ENCODE data around the gene IFNK. TPM values are rescaled to one million over a fixed set of nuclear protein-coding genes. Genes with fewer than 3 reads are reported as not detected.

Gene IFNK
- total RNA-seq, 1 donor from 2014 or later = not detected

DNA sequence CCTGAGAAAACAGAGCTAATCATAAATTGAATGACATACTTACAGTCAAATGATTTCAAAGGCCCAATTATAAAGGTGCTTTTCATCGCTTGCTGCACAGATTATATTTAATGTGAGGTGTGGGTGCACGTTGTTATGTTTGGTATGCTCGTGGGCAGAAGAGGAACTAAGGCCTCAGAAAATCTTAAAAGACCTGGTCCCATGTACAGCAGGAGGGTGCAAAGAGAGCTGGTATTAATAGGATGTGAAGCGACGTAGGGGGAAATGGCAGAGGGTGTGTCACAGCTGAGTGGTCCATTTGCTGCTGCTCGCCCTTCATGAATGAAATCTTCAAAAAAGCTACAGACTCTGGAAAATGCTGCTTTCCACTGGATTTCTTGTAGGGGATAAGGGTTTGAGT is 40.5 kb upstream of the IFNK start:
- no peaks in the 10 kb centered on the region for H3K36me3 ChIP-seq (ENCODE audit: control insufficient read depth, insufficient read depth, low read length)
- no peak overlapping the region for H3K4me3 ChIP-seq (ENCODE audit: low read depth, low read length)
- H3K27me3 ChIP-seq (ENCODE audit: control insufficient read depth, insufficient read depth, low read length) = no peaks in the 10 kb centered on the region
- DNase-seq (ENCODE audit: low read depth) = no peak
- no peak for FAIRE-seq
- TF ChIP-seq, protein P1, sequence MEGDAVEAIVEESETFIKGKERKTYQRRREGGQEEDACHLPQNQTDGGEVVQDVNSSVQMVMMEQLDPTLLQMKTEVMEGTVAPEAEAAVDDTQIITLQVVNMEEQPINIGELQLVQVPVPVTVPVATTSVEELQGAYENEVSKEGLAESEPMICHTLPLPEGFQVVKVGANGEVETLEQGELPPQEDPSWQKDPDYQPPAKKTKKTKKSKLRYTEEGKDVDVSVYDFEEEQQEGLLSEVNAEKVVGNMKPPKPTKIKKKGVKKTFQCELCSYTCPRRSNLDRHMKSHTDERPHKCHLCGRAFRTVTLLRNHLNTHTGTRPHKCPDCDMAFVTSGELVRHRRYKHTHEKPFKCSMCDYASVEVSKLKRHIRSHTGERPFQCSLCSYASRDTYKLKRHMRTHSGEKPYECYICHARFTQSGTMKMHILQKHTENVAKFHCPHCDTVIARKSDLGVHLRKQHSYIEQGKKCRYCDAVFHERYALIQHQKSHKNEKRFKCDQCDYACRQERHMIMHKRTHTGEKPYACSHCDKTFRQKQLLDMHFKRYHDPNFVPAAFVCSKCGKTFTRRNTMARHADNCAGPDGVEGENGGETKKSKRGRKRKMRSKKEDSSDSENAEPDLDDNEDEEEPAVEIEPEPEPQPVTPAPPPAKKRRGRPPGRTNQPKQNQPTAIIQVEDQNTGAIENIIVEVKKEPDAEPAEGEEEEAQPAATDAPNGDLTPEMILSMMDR (IDR thresholded peaks at IDR 0.05; ENCODE audit: insufficient read depth, low read length, severe bottlenecking) = no peak

DNA sequence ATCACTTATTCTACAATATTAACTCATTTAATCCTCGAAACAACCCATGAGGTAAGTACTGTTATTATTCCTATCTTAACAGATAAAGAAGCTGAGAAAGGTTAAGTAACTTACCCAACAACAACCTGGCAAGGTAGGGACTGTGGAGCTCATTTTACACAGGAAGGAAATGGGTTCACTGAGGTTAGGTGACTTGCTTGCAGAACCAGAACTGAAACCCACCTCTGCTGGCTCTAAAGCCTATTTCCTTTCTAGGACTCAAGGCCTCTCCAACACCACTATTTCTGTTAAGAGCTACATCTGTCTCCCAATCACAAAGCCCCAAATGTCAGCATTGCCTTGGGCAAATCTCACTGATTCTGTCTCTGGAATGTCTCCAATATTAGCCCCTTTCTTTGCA is 38.9 kb upstream of the IFNK start:
- TF ChIP-seq, protein P1 (IDR thresholded peaks at IDR 0.05; ENCODE audit: insufficient read depth, low read length, severe bottlenecking) = no peak
- Histone ChIP-seq H3K4me3 (ENCODE audit: low read depth, low read length) (no peak overlapping the region), H3K36me3 (ENCODE audit: control insufficient read depth, insufficient read depth, low read length) (no peaks in the 10 kb centered on the region), H3K27me3 (ENCODE audit: control insufficient read depth, insufficient read depth, low read length) (no peaks in the 10 kb centered on the region)
- FAIRE-seq = no peak
- no peak for DNase-seq (ENCODE audit: low read depth)

DNA sequence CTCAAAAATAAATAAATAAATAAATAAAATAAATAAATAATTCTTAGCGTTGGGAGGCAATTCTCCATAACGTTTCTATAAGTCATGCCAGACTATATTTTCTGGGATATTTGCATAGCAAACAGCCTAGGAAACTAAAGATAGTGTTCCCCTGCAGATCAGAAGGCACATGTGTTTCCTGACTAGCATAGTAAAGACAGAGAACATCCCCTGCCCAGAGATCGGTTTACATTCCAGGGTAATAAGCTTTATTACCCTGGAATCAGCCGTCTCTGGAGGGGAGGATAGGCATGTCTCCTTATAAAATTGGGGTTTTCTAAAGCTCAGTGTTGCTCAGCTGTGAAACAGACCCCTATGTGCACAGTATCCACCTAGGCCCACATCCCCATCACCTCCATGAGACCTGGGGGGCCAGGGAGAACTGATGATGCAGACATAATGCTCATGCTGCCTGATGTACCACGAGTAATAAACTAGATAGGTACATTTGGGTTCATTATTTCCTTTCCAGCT is 36.9 kb upstream of the IFNK start:
- TF ChIP-seq, protein P1 (IDR thresholded peaks at IDR 0.05; ENCODE audit: insufficient read depth, low read length, severe bottlenecking) = no peak
- FAIRE-seq (no peak), DNase-seq (ENCODE audit: low read depth) (no peak)
- Histone ChIP-seq H3K36me3 (ENCODE audit: control insufficient read depth, insufficient read depth, low read length) (no peaks in the 10 kb centered on the region), H3K4me3 (ENCODE audit: low read depth, low read length) (no peak overlapping the region), H3K27me3 (ENCODE audit: control insufficient read depth, insufficient read depth, low read length) (no peaks in the 10 kb centered on the region)

DNA sequence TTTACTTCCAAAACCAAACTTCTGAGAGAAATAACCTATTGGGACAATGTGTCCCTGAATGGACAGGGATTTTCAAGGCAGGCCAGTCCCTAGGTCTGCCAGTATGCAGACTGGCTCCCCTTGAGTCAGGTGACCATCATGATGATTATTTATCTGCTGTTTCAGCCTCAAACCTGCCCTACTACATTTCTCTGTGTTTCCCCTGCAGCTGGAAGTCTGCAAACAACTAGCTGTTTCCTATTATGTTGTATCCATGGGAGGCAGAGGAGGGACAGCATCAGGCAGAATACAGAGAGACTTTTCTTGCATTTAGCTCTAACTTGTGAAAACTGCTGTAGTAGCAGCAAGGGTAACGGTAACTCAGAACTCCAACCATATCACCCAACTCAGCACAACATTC is 36.2 kb upstream of the IFNK start:
- DNase-seq (ENCODE audit: low read depth) (peak; percentile 30), FAIRE-seq (peak; percentile 7)
- Histone ChIP-seq H3K36me3 (ENCODE audit: control insufficient read depth, insufficient read depth, low read length) (no peaks in the 10 kb centered on the region), H3K27me3 (ENCODE audit: control insufficient read depth, insufficient read depth, low read length) (no peaks in the 10 kb centered on the region), H3K4me3 (ENCODE audit: low read depth, low read length) (no peak overlapping the region)
- TF ChIP-seq, protein P1 (IDR thresholded peaks at IDR 0.05; ENCODE audit: insufficient read depth, low read length, severe bottlenecking) = no peak

DNA sequence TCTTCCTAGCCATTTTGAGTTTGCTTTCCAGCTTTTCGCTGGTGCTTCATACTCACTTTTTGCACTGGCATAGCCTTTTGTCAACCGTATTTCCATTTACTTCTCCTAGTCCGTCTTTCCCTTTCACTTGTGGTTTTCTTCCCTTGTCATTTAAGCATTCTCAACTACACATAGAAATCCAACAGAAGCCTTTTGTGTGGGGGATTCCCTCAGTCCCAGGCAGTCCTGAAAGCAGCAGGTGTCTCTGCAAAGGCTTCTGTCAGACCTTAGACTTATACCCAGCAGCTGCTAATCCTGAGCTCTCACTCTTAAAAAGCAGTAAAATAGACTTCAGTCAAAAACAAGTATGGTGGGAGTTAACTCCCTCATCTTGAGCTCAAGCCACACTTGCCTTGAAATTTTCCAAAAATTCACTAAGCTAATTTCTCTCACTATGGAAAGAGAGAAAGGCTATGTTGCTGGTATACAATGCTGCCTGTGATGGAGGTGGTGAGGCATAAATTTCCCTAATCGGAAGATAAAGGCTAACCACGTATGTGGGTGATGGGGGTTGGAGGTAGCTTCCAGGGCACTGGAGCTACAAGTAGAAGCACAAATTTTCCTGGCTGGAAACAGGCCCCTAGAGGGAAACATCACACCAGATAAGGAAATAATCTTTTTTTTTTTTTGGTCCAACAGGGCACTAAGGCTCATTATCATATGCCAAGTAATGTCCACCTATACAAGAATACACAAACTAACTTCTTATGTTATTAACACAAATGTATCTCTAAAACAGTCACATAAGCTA is 34.8 kb upstream of the IFNK start:
- DNase-seq (ENCODE audit: low read depth) (no peak), FAIRE-seq (no peak)
- Histone ChIP-seq H3K4me3 (ENCODE audit: low read depth, low read length) (no peak overlapping the region), H3K27me3 (ENCODE audit: control insufficient read depth, insufficient read depth, low read length) (no peaks in the 10 kb centered on the region), H3K36me3 (ENCODE audit: control insufficient read depth, insufficient read depth, low read length) (no peaks in the 10 kb centered on the region)
- TF ChIP-seq, protein P1 (IDR thresholded peaks at IDR 0.05; ENCODE audit: insufficient read depth, low read length, severe bottlenecking) = no peak
